Retina (tissue), 1 donor: Measurements from ENCODE around the gene APIP.

Source experiments
- DNase-seq: peaks from one replicate; pipeline ENCODE4 v3.0.0-alpha.2; 2016

APIP gene

DNA sequence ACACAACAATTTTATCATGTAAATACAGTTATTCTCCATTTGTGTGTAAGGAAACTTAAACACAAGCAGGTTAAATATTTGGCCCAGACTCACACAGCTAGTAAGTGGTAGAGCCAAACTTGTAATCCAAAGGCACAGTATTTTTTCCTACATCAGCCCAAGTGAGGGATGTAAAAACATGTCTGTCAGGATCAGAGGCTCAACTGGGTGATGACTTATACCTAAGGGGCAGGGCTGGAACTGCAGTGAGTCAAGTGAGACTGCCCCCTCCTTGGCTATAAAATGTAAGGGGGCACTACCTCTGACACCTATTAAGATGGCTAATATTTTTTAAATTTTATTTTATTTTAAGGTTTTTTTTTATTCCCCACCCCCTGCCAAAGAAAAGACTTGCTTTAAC, 82.6 kb downstream of the APIP start:
- no peak for DNase-seq
